Keratinocyte (primary cell): ENCODE data around the gene DBI. TPM values are rescaled to one million over a fixed set of nuclear protein-coding genes. Genes with fewer than 3 reads are reported as not detected.

Experiments used
- DNase-seq: peaks from one replicate; pipeline ENCODE4 v3.0.0-alpha.2; 2011; ENCODE audit warnings: low read depth, missing footprints, low spot score
- FAIRE-seq: peaks from 2 replicates; lab custom pipeline; 2011; peaks lifted over from hg19 to GRCh38; lab: Jason Lieb, UNC
- H2AFZ ChIP-seq: 2 replicates; pipeline ENCODE4 v1.6.0; 2012; ENCODE audit warnings: low read length, control low read depth, inconsistent platforms; ENCODE audit not compliant: control insufficient read depth
- H3K27ac ChIP-seq: 2 replicates; pipeline ENCODE4 v1.5.1; 2011; ENCODE audit warnings: low read length; ENCODE audit not compliant: control insufficient read depth, insufficient read depth
- H3K27me3 ChIP-seq: 3 replicates; pipeline ENCODE4 v1.6.0; 2011; ENCODE audit warnings: low read length; ENCODE audit not compliant: control insufficient read depth, insufficient read depth; ENCODE audit errors: extremely low read depth
- H3K36me3 ChIP-seq, 2 experiments: 2 replicates in 1 of 2; 3 replicates in 1 of 2; pipeline ENCODE4 v1.5.1; 2011; ENCODE audit warnings: low read length in 2 of 2, mild to moderate bottlenecking in 1 of 2; ENCODE audit not compliant: control insufficient read depth in 2 of 2, insufficient read depth in 2 of 2; ENCODE audit errors: extremely low read depth in 1 of 2
- H3K4me1 ChIP-seq: 3 replicates; pipeline ENCODE4 v1.5.1; 2011; ENCODE audit warnings: low read length; ENCODE audit not compliant: control insufficient read depth, insufficient read depth; ENCODE audit errors: extremely low read depth
- H3K4me2 ChIP-seq: 3 replicates; pipeline ENCODE4 v1.6.0; 2011; ENCODE audit warnings: low read depth, low read length; ENCODE audit not compliant: control insufficient read depth, insufficient read depth; ENCODE audit errors: extremely low read depth
- H3K4me3 ChIP-seq, 3 experiments: fragments of 200-600 bp in 1 of 3; sonication (generic) in 1 of 3; 2 replicates in 2 of 3; 3 replicates in 1 of 3; pipeline ENCODE4 v1.5.1; 2011 to 2016; ENCODE audit warnings: low read length in 3 of 3, mild to moderate bottlenecking in 3 of 3, control low read depth in 2 of 3, inconsistent platforms in 1 of 3, low read depth in 1 of 3, mixed read lengths in 1 of 3, mixed run types in 1 of 3, moderate library complexity in 1 of 3; ENCODE audit not compliant: control insufficient read depth in 2 of 3, insufficient read depth in 2 of 3; ENCODE audit errors: extremely low read depth in 1 of 3
- H3K79me2 ChIP-seq: 2 replicates; pipeline ENCODE4 v1.6.0; 2012; ENCODE audit warnings: low read length; ENCODE audit not compliant: control insufficient read depth, insufficient read depth
- H3K9ac ChIP-seq: 3 replicates; pipeline ENCODE4 v1.6.0; 2011; ENCODE audit warnings: low read length; ENCODE audit not compliant: control insufficient read depth, insufficient read depth; ENCODE audit errors: extremely low read depth
- H3K9me1 ChIP-seq: 3 replicates; pipeline ENCODE4 v1.6.0; 2011; ENCODE audit warnings: low read length; ENCODE audit not compliant: control insufficient read depth, insufficient read depth; ENCODE audit errors: extremely low read depth
- H3K9me3 ChIP-seq: 2 replicates; pipeline ENCODE4 v1.5.1; 2012; ENCODE audit warnings: low read depth, low read length; ENCODE audit not compliant: control insufficient read depth
- H4K20me1 ChIP-seq: 3 replicates; pipeline ENCODE4 v1.6.0; 2011; ENCODE audit warnings: low read length; ENCODE audit not compliant: control insufficient read depth, insufficient read depth; ENCODE audit errors: extremely low read depth
- CTCF ChIP-seq, 3 experiments: IDR thresholded peaks in 1 of 3; conservative IDR thresholded peaks in 1 of 3; optimal IDR thresholded peaks in 1 of 3; 2 replicates in 2 of 3; 3 replicates in 1 of 3; pipeline versions ENCODE3 to v1.5.1; 2011; ENCODE audit warnings: low read length in 3 of 3, mild to moderate bottlenecking in 3 of 3, moderate library complexity in 2 of 3, control low read depth in 1 of 3, inconsistent platforms in 1 of 3; ENCODE audit not compliant: insufficient read depth in 2 of 3; ENCODE audit errors: extremely low read depth in 1 of 3
- EZH2 ChIP-seq: IDR thresholded peaks from one replicate; pipeline ENCODE4 v1.6.1; 2012; ENCODE audit warnings: inconsistent platforms, mild to moderate bottlenecking, low read length, moderate library complexity
- dilution Hi-C: fragments of 300-500 bp; cut with MboI; formaldehyde crosslinking; loops from one replicate; pipeline ENCODE4 v1.7.0; 2020; ENCODE audit warnings: low sequenced_read_pairs; ENCODE audit not compliant: extremely low pct_ligation_motif_present
- polyA plus RNA-seq, 5 experiments: library from polyadenylated mRNA; depleted of rRNA in 3 of 5; stranded (reverse) in 3 of 5; stranded (forward) in 1 of 5; unstranded in 1 of 5; fragments of >200 nt; gene quantifications; 1 replicate in 1 of 5; 2 replicates in 3 of 5; 3 replicates in 1 of 5; pipeline versions ENCODE4 v1.2.1 to v1.2.3, GENCODE V29; 2011 to 2012; ENCODE audit warnings: missing spikeins in 2 of 5, low read depth in 1 of 5, low replicate concordance in 1 of 5

DBI gene
- polyA plus RNA-seq, 1 donor (not counting 4 experiments of a cell fraction or from before 2014, with no cell fraction given): 590 TPM

DNA sequence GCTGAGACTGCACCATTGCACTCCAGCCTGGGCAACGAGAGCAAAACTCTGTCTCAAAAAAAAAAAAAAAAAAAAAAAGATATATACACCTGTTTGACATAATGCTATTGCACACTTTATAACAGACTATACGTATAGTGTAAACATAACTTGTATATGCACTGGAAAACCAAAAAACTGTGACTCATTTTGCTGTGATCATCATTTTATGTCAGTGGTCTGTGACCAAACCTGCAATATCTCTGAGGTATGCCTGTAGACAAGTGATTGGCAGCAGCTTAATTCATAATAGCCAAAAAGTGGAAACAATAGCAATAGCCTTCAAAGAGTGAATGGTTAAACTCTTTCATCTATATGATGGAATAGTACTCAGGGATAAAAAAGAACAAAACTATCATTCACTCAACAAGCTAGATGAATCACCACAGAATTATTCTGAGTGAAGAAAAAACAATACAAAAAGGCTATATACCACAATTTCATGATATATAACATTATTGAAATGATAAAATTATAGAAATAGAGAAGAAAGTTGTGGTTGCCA, 6.3 kb upstream of the DBI start:
- TF ChIP-seq EZH2 (no peak), CTCF (optimal IDR thresholded peaks at IDR 0.05 in 1 of 3, IDR thresholded peaks at IDR 0.05 in 1 of 3, conservative IDR thresholded peaks at IDR 0.05 in 1 of 3; ENCODE audit: extremely low read depth in 1 of 3, insufficient read depth in 2 of 3, low read length in 3 of 3) (no peak)
- H3K27ac ChIP-seq: no peak overlapping the region
- no peak overlapping the region for H3K4me2 ChIP-seq
- FAIRE-seq (no peak), DNase-seq (no peak)
- dilution Hi-C loops: no loop called here
- H3K9me3 ChIP-seq: no peaks in the 10 kb centered on the region
- peaks cover 3% of the 10 kb centered on the region for H3K4me1 ChIP-seq
- H3K79me2 ChIP-seq: peaks cover 3% of the 10 kb centered on the region
- H4K20me1 ChIP-seq: no peaks in the 10 kb centered on the region
- no peak overlapping the region for H3K9ac ChIP-seq
- no peak overlapping the region for H3K4me3 ChIP-seq
- no peaks in the 10 kb centered on the region for H3K36me3 ChIP-seq
- no peak overlapping the region for H2AFZ ChIP-seq
- no peaks in the 10 kb centered on the region for H3K27me3 ChIP-seq
- H3K9me1 ChIP-seq: no peaks in the 10 kb centered on the region

DNA sequence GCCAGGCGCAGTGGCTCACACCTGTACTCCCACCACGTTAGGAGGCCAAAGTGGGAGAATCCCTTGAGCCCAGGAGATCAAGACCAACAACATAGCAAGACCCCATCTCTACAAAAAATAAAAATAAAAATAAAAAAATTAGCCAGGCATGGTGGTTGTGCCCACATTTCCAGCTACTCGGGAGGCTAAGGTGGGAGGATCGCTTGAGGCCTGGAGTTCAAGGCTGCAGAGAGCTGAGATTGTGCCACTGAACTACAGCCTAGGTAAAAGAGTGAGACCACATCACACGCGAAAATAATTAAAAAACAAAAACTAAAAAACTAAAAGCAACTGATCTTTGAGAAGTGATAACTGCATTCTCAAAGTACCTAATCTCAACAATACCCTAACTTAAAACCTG, 2.0 kb upstream of the DBI start:
- Histone ChIP-seq H3K4me1 (peaks cover 14% of the 10 kb centered on the region), H3K27ac (no peak overlapping the region), H3K4me2 (peak overlapping the region; percentile 96), H4K20me1 (no peaks in the 10 kb centered on the region), H3K79me2 (peaks cover 27% of the 10 kb centered on the region), H3K9ac (no peak overlapping the region), H3K9me3 (no peaks in the 10 kb centered on the region), H3K36me3 (peaks cover 7 to 11% of the 10 kb centered on the region in 2 experiments), H3K27me3 (no peaks in the 10 kb centered on the region), H2AFZ (no peak overlapping the region), H3K9me1 (no peaks in the 10 kb centered on the region), H3K4me3 (no peak overlapping the region)
- TF ChIP-seq CTCF (optimal IDR thresholded peaks at IDR 0.05 in 1 of 3, IDR thresholded peaks at IDR 0.05 in 1 of 3, conservative IDR thresholded peaks at IDR 0.05 in 1 of 3; ENCODE audit: extremely low read depth in 1 of 3, insufficient read depth in 2 of 3, low read length in 3 of 3): no peak
- no peak for TF ChIP-seq EZH2
- FAIRE-seq (no peak), DNase-seq (no peak)
- dilution Hi-C loops: no loop called here
